ENCODE measurements around the gene CCDC8.
"Not testable (repeated sequence)": the region's sequence is repeated elsewhere in the genome, so short reads cannot be mapped to it uniquely, and the experiment has no call there.

CCDC8 gene, protein sequence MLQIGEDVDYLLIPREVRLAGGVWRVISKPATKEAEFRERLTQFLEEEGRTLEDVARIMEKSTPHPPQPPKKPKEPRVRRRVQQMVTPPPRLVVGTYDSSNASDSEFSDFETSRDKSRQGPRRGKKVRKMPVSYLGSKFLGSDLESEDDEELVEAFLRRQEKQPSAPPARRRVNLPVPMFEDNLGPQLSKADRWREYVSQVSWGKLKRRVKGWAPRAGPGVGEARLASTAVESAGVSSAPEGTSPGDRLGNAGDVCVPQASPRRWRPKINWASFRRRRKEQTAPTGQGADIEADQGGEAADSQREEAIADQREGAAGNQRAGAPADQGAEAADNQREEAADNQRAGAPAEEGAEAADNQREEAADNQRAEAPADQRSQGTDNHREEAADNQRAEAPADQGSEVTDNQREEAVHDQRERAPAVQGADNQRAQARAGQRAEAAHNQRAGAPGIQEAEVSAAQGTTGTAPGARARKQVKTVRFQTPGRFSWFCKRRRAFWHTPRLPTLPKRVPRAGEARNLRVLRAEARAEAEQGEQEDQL

GRCh38 chr19:46413262-46414031 is at the start of gene CCDC8:
Gene CCDC8 (minus strand): TSS chr19:46413564. CDS start chr19:46412810, 754 bp downstream.
- DNase-seq (ENCODE audit: low read depth), result no peak

- no peak for DNase-seq (ENCODE audit: low read depth)
Observed at GRCh38 chr19:46461537-46461936, 48.2 kb upstream of the CCDC8 start.

GRCh38 chr19:46460981-46461380 is 47.6 kb upstream of the CCDC8 start:
- no peak for DNase-seq (ENCODE audit: low read depth)

GRCh38 chr19:46460055-46460454 is 46.7 kb upstream of the CCDC8 start:
- DNase-seq (ENCODE audit: low read depth), result no peak

DNA sequence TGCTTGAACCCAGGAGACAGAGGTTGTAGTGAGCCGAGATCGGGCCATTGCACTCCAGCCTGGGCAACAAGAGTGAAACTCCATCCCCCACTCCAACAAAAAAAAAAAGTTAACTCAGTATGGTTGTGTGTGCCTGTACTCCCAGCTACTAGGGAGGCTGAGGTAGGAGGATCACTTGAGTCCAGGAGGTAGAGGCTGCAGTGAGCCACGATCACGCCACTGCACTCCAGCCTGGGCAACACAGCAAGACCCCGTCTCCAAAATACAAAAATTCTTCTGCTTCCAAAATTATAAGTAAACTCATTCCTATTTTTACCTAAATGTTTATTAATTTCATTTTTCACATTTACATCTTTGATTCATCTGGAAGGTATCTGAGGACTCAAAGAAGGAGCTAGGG is 43.6 kb upstream of the CCDC8 start:
- DNase-seq (ENCODE audit: low read depth), result no peak

GRCh38 chr19:46454244-46454643 is 40.9 kb upstream of the CCDC8 start:
- DNase-seq (ENCODE audit: low read depth), result no peak

GRCh38 chr19:46453661-46454060 is 40.3 kb upstream of the CCDC8 start:
- no peak for DNase-seq (ENCODE audit: low read depth)

GRCh38 chr19:46452186-46452585 is 38.8 kb upstream of the CCDC8 start:
- DNase-seq (ENCODE audit: low read depth), result no peak

DNA sequence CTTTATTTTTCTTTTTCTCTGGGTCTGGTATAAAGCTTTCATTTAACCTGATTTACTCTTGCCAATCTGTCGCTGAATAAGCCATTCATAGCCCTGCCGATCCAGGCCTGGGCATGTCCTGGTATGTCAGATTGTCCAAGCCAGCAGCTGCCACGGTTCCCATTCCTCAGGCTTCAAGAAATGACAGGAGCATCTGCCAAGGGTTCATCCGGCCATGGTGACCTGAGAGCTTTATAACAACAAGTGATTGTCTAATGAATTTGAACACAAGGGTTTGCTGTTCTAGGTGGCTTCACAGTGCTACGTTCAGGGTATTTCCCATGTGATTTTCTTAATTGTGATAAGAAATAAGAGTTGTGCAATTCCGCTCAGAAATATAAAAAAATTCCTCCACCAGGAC is 38.0 kb upstream of the CCDC8 start:
- DNase-seq (ENCODE audit: low read depth), result no peak

- no peak for DNase-seq (ENCODE audit: low read depth)
Observed at GRCh38 chr19:46450737-46451136, 37.4 kb upstream of the CCDC8 start.

DNA sequence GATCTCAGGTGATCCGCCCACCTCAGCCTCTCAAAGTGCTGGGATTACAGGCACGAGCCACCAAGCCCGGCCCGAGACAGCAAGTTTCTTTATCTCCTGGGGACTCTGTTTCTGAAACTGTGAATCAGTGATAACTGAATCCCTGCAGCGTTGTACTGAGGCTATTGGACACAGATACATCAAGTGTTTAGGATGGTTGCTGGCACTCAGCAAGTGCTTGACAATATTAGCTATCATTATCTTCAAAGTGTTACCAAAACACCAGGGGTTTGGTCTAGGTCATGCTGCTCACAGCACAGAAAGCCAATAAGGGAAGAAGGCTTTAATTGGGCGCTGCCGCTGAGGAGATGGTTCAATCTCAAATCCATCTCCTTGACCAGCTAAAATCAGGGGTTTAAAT is 35.9 kb upstream of the CCDC8 start:
- no peak for DNase-seq (ENCODE audit: low read depth)

- DNase-seq (ENCODE audit: low read depth), result no peak
Observed at GRCh38 chr19:46448601-46449000, 35.2 kb upstream of the CCDC8 start.

DNA sequence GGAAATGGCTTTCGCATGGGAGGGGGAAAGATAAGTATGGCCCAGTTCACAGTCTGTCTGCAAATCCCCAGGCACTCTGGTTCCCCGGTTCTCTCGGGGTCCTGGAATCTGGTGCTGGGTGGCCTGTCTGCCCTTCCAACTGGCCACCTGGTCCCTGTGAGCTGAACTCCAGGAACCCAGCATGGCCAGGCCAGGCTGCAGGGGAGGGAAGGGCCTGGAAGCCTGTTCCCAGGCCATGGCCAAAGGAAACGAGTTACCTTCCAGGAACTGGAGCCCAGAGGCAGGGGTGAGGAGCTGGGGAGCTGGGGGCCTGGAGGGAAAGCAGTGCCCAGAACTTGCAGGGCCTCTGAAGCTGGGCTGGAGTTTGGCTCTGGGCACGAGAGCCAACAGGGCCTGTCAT is 34.5 kb upstream of the CCDC8 start:
- no peak for DNase-seq (ENCODE audit: low read depth)

- DNase-seq (ENCODE audit: low read depth), result no peak
Observed at GRCh38 chr19:46447006-46447405, 33.6 kb upstream of the CCDC8 start.

- DNase-seq (ENCODE audit: low read depth), result no peak
Observed at GRCh38 chr19:46446021-46446420, 32.7 kb upstream of the CCDC8 start.

GRCh38 chr19:46442808-46443450 is 29.6 kb upstream of the CCDC8 start:
- DNase-seq (ENCODE audit: low read depth), result no peak

DNA sequence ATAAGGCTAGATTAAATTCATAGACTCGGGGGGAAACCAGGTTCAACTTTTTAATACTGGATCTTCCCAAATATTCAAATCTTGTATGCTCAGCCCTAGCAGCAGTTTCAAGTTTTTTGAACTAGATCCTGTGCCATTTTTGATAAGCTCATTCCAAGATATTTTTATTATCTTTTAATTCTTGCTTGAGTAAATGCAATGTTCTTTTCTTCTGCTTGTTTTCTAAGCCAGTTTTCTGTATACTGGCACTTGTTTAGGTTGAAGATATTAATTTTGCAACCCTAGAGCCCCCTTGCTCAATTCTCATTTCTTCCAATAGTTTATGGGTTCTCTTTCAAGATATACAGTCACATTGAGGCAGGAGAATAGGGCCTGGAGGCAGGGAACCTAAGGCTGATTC is 28.5 kb upstream of the CCDC8 start:
- no peak for DNase-seq (ENCODE audit: low read depth)

DNA sequence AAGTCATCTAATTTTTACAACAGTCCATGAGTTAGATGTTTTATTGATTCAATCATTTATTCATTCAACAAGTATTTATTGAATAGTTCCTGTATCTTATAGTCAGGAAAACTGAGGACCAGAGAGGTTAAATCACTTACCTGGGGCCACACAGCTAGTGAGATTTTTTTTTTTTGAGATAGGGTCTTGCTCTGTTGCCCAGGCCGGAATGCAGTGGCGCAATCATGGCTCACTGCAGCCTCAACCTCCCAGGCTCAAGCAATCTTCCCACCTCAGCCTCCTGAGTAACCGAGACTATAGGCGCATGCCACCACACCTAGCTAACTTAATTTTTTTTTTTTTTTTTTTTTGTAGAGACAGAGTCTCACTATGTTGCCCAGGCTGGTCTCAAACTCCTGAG is 22.3 kb upstream of the CCDC8 start:
- DNase-seq (ENCODE audit: low read depth), result not testable (repeated sequence)

GRCh38 chr19:46435009-46435408 is 21.6 kb upstream of the CCDC8 start:
- no peak for DNase-seq (ENCODE audit: low read depth)

DNA sequence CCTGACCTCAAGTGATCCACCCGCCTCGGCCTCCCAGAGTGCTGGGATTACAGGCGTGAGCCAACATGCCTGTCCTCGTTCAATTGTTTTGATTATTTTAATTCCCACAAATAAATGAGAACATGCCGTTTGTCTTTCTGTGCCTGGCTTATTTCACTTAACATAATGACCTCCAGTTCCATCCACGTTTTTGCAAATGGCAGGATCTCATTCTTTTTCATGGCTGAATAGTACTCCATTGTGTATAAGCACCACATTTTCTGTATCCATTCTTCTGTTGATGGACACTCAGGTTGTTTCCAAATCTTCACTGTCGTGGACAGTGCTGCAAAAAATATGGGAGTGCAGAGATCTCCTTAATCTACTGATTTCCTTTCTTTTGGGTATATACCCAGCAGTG is 20.1 kb upstream of the CCDC8 start:
- not testable (repeated sequence) for DNase-seq (ENCODE audit: low read depth)

DNA sequence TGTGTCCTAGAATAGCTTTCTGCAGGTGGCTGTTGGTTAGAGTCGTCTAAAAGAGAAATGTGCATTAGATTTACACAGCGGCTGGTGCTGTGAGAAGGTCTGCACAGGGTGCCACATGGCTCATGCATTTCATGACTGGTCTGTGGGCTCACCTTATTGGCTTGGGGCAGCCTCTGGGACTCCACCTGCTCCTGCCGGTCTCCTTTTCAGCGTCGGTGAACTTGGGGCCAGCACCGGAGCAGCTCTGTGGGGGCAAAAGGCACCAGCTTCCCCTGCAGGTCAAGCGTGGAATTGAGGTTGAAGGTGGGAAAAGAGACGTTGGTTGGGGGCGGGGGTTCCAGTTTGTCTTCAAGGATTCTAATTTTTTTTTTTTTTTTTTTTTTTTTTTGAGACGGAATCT is 18.5 kb upstream of the CCDC8 start:
- no peak for DNase-seq (ENCODE audit: low read depth)

GRCh38 chr19:46429999-46430398 is 16.6 kb upstream of the CCDC8 start:
- DNase-seq (ENCODE audit: low read depth), result no peak
